GM12878 (cell line): ENCODE data around the gene CLN3.

ENCODE experiments used
- CBFB ChIP-seq: IDR thresholded peaks from 2 replicates; pipeline ENCODE4 v1.6.1; 2016; ENCODE audit warnings: antibody characterized with exemption, low read depth
- CTCF ChIP-seq, 3 experiments: IDR thresholded peaks in 2 of 3; conservative IDR thresholded peaks in 1 of 3; 2 replicates each; pipeline ENCODE4 v1.5.1; 2011; ENCODE audit warnings: low read depth in 3 of 3, low read length in 3 of 3, mild to moderate bottlenecking in 3 of 3, control low read depth in 2 of 3, moderate library complexity in 2 of 3, inconsistent platforms in 1 of 3, mixed read lengths in 1 of 3; ENCODE audit not compliant: control insufficient read depth in 2 of 3, insufficient read depth in 1 of 3; ENCODE audit errors: extremely low read depth in 1 of 3
- EGR1 ChIP-seq, 2 experiments: IDR thresholded peaks; 1 replicate in 1 of 2; 2 replicates in 1 of 2; pipeline ENCODE4 v1.6.1; 2011 to 2012; ENCODE audit warnings: low read depth in 2 of 2, low read length in 2 of 2, borderline replicate concordance in 1 of 2, mild to moderate bottlenecking in 1 of 2, moderate library complexity in 1 of 2
- ETV6 ChIP-seq, 2 experiments: fragments of 450-650 bp in 1 of 2; IDR thresholded peaks in 1 of 2; conservative IDR thresholded peaks in 1 of 2; 2 replicates each; pipeline ENCODE4 v1.6.1; 2014; ENCODE audit warnings: antibody characterized with exemption in 1 of 2, borderline replicate concordance in 1 of 2, low read depth in 1 of 2, mild to moderate bottlenecking in 1 of 2, moderate library complexity in 1 of 2
- NBN ChIP-seq: fragments of 450-650 bp; IDR thresholded peaks from 2 replicates; pipeline ENCODE4 v1.6.1; 2016
- PRDM15 ChIP-seq: fragments of 450-650 bp; formaldehyde crosslinking; IDR thresholded peaks from 2 replicates; pipeline ENCODE4 v1.4.0; 2020; ENCODE audit warnings: mild to moderate bottlenecking, moderate library complexity
- RAD21 ChIP-seq: IDR thresholded peaks from 2 replicates; pipeline ENCODE4 v1.6.1; 2011; ENCODE audit warnings: mild to moderate bottlenecking, low read depth, low read length, moderate library complexity; ENCODE audit not compliant: insufficient read depth
- REST ChIP-seq: IDR thresholded peaks from 2 replicates; pipeline ENCODE4 v1.6.1; 2012; ENCODE audit warnings: mild to moderate bottlenecking, low read depth, low read length
- SMC3 ChIP-seq: IDR thresholded peaks from 2 replicates; pipeline ENCODE4 v1.6.1; 2011; ENCODE audit warnings: low read length, improper control_type of control experiment, borderline replicate concordance
- ZNF384 ChIP-seq: IDR thresholded peaks from 2 replicates; pipeline ENCODE4 v1.6.1; 2012; ENCODE audit warnings: low read depth, mild to moderate bottlenecking, low read length, improper control_type of control experiment, borderline replicate concordance

GRCh38 chr16:28528463-28528867, 36.6 kb upstream of the CLN3 start:
- TF ChIP-seq CTCF (IDR thresholded peaks at IDR 0.05 in 2 of 3, conservative IDR thresholded peaks at IDR 0.05 in 1 of 3; ENCODE audit: control insufficient read depth in 2 of 3, extremely low read depth in 1 of 3, insufficient read depth in 1 of 3, low read depth in 3 of 3, low read length in 3 of 3) (no peak), SMC3 (no peak), PRDM15 (CRISPR knock-in tag) (no peak), CBFB (no peak), REST (no peak), ZNF384 (no peak), ETV6 (conservative IDR thresholded peaks at IDR 0.05 in 1 of 2, IDR thresholded peaks at IDR 0.05 in 1 of 2; ENCODE audit: borderline replicate concordance in 1 of 2, low read depth in 1 of 2) (no peak), EGR1 (IDR thresholded peaks at IDR 0.05; ENCODE audit: borderline replicate concordance in 1 of 2, low read depth in 2 of 2, low read length in 2 of 2) (no peak), RAD21 (no peak), NBN (no peak)
